ENCODE results near the gene NCOA1. TPM values are rescaled to one million over a fixed set of nuclear protein-coding genes. Genes with fewer than 3 reads are reported as not detected.

NCOA1 gene
- total RNA-seq, 1 experiment from 2014 or later = 27.5 TPM

GRCh38 chr2:24618144-24618543 is 127.1 kb downstream of the NCOA1 start:
- no peaks in the 10 kb centered on the region for H3K9me3 ChIP-seq (ENCODE audit: low read depth, low read length, poor library complexity, severe bottlenecking)
- peaks cover 34% of the 10 kb centered on the region for H3K4me1 ChIP-seq (ENCODE audit: insufficient read depth, low read length, poor library complexity, severe bottlenecking)
- ChIA-PET CTCF (no interaction called here), POLR2A (ENCODE audit: low non-redundant PET) (no interaction called here)
- intact Hi-C loops (cut with micrococcal nuclease; ENCODE audit: unreplicated experiment) = no loop called here
- H3K27ac ChIP-seq (ENCODE audit: low read depth, low read length, poor library complexity, severe bottlenecking) = no peak overlapping the region
- TF ChIP-seq CTCF (conservative IDR thresholded peaks at IDR 0.05; ENCODE audit: low read depth, low read length) (no peak), EZH2 (IDR thresholded peaks at IDR 0.05; ENCODE audit: borderline replicate concordance, low read depth, low read length, poor library complexity, severe bottlenecking) (no peak)
- H3K27me3 ChIP-seq (replicated peaks; ENCODE audit: insufficient read depth, low read depth, low read length, poor library complexity) = no peaks in the 10 kb centered on the region
- H3K4me3 ChIP-seq (ENCODE audit: low read depth, low read length, poor library complexity, severe bottlenecking) = no peak overlapping the region
- BruUV-seq (replicated peaks) = no TSS peak
- H3K36me3 ChIP-seq (ENCODE audit: insufficient read depth, low read length, poor library complexity, severe bottlenecking) = no peaks in the 10 kb centered on the region
- peak; percentile 24 for DNase-seq (ENCODE audit: low spot score)

GRCh38 chr2:24618680-24619079 is 127.6 kb downstream of the NCOA1 start:
- Histone ChIP-seq H3K36me3 (ENCODE audit: insufficient read depth, low read length, poor library complexity, severe bottlenecking) (no peaks in the 10 kb centered on the region), H3K27ac (ENCODE audit: low read depth, low read length, poor library complexity, severe bottlenecking) (no peak overlapping the region), H3K27me3 (replicated peaks; ENCODE audit: insufficient read depth, low read depth, low read length, poor library complexity) (no peaks in the 10 kb centered on the region), H3K4me3 (ENCODE audit: low read depth, low read length, poor library complexity, severe bottlenecking) (no peak overlapping the region), H3K9me3 (ENCODE audit: low read depth, low read length, poor library complexity, severe bottlenecking) (no peaks in the 10 kb centered on the region), H3K4me1 (ENCODE audit: insufficient read depth, low read length, poor library complexity, severe bottlenecking) (peaks cover 34% of the 10 kb centered on the region)
- ChIA-PET CTCF (no interaction called here), POLR2A (ENCODE audit: low non-redundant PET) (no interaction called here)
- TF ChIP-seq CTCF (conservative IDR thresholded peaks at IDR 0.05; ENCODE audit: low read depth, low read length) = no peak
- TF ChIP-seq EZH2 (IDR thresholded peaks at IDR 0.05; ENCODE audit: borderline replicate concordance, low read depth, low read length, poor library complexity, severe bottlenecking) = no peak
- intact Hi-C loops (cut with micrococcal nuclease; ENCODE audit: unreplicated experiment) = no loop called here
- DNase-seq (ENCODE audit: low spot score) = peak; percentile 42
- no TSS peak for BruUV-seq (replicated peaks)

- H3K4me3 ChIP-seq (ENCODE audit: low read depth, low read length, poor library complexity, severe bottlenecking) = no peak overlapping the region
- no peaks in the 10 kb centered on the region for H3K9me3 ChIP-seq (ENCODE audit: low read depth, low read length, poor library complexity, severe bottlenecking)
- BruUV-seq (replicated peaks) = no TSS peak
- no peak for TF ChIP-seq EZH2 (IDR thresholded peaks at IDR 0.05; ENCODE audit: borderline replicate concordance, low read depth, low read length, poor library complexity, severe bottlenecking)
- no peak for TF ChIP-seq CTCF (conservative IDR thresholded peaks at IDR 0.05; ENCODE audit: low read depth, low read length)
- H3K27ac ChIP-seq (ENCODE audit: low read depth, low read length, poor library complexity, severe bottlenecking) = no peak overlapping the region
- POLR2A ChIA-PET (ENCODE audit: low non-redundant PET) = no interaction called here
- DNase-seq (ENCODE audit: low spot score) = no peak
- CTCF ChIA-PET = no interaction called here
- no peaks in the 10 kb centered on the region for H3K27me3 ChIP-seq (replicated peaks; ENCODE audit: insufficient read depth, low read depth, low read length, poor library complexity)
- intact Hi-C loops (cut with micrococcal nuclease; ENCODE audit: unreplicated experiment) = no loop called here
- peaks cover 43% of the 10 kb centered on the region for H3K4me1 ChIP-seq (ENCODE audit: insufficient read depth, low read length, poor library complexity, severe bottlenecking)
- H3K36me3 ChIP-seq (ENCODE audit: insufficient read depth, low read length, poor library complexity, severe bottlenecking) = no peaks in the 10 kb centered on the region
Observed at GRCh38 chr2:24620936-24621335, 129.9 kb downstream of the NCOA1 start.

All from A673 (cell line).